Panc1 (cell line): ENCODE results near the gene MAPKAP1. TPM values are rescaled to one million over a fixed set of nuclear protein-coding genes. Genes with fewer than 3 reads are reported as not detected.

Experiments
- ATAC-seq: fragments of 200-7000 bp; cut with Tn5 transposase; 2 replicates; pipeline ENCODE4 v1.9.1; 2020; ENCODE audit warnings: mild to moderate bottlenecking, moderate library complexity
- BruUV-seq: library from RNA; stranded (reverse); fragments of 400-500 nt; replicated peaks from 2 replicates; lab custom pipeline; 2021; lab: Mats Ljungman, UMichigan
- CTCF ChIA-PET: fragments of 300-600 bp; sonication (Branson Sonifier 250); formaldehyde crosslinking; loops from one replicate; lab custom pipeline; 2022; ENCODE audit warnings: antibody characterized with exemption; lab: Charles Lee
- POLR2A ChIA-PET: fragments of 300-600 bp; sonication (Branson Sonifier 250); formaldehyde crosslinking; loops from one replicate; lab custom pipeline; 2022; ENCODE audit warnings: antibody characterized with exemption; lab: Charles Lee
- DNase-seq: peaks from one replicate; pipeline ENCODE4 v3.0.0-alpha.2; 2010; ENCODE audit warnings: low read depth, low spot score
- H3K27ac ChIP-seq: 2 replicates; pipeline ENCODE4 v1.5.1; 2011; ENCODE audit warnings: mild to moderate bottlenecking, low read length, inconsistent platforms
- H3K27me3 ChIP-seq: fragments of 200-500 bp; sonication (Bioruptor generic); 2 replicates; pipeline ENCODE4 v1.6.0; 2014; ENCODE audit warnings: low read length, inconsistent platforms; ENCODE audit not compliant: control insufficient read depth, insufficient read depth
- H3K36me3 ChIP-seq: fragments of 200-500 bp; sonication (Bioruptor generic); 2 replicates; pipeline ENCODE4 v1.5.1; 2014; ENCODE audit warnings: inconsistent platforms, mild to moderate bottlenecking, low read length, moderate library complexity; ENCODE audit not compliant: control insufficient read depth, insufficient read depth
- H3K4me1 ChIP-seq: 2 replicates; pipeline ENCODE4 v1.5.1; 2011; ENCODE audit warnings: inconsistent platforms, mild to moderate bottlenecking, low read length, moderate library complexity; ENCODE audit not compliant: control insufficient read depth, insufficient read depth
- H3K4me3 ChIP-seq, 2 experiments: 2 replicates each; pipeline ENCODE4 v1.5.1; 2011 to 2012; ENCODE audit warnings: low read depth in 2 of 2, low read length in 2 of 2, mild to moderate bottlenecking in 2 of 2, inconsistent platforms in 1 of 2, moderate library complexity in 1 of 2
- H3K9me3 ChIP-seq: fragments of 200-500 bp; sonication (Bioruptor generic); 2 replicates; pipeline ENCODE4 v1.5.1; 2014; ENCODE audit warnings: low read depth, mild to moderate bottlenecking, inconsistent platforms, low read length, moderate library complexity; ENCODE audit not compliant: control insufficient read depth, insufficient read depth
- CTCF ChIP-seq: fragments of 450-650 bp; IDR thresholded peaks from 2 replicates; pipeline ENCODE4 v1.5.1; 2017; ENCODE audit warnings: mild to moderate bottlenecking
- POLR2AphosphoS5 ChIP-seq: IDR thresholded peaks from 2 replicates; pipeline ENCODE4 v1.6.1; 2012; ENCODE audit warnings: mild to moderate bottlenecking, low read depth, low read length, moderate library complexity
- REST ChIP-seq, 2 experiments: IDR thresholded peaks; 2 replicates each; pipeline ENCODE4 v1.6.1; 2011 to 2012; ENCODE audit warnings: low read depth in 2 of 2, control low read depth in 1 of 2, low read length in 1 of 2, mild to moderate bottlenecking in 1 of 2, moderate library complexity in 1 of 2; ENCODE audit not compliant: insufficient read depth in 1 of 2
- SIN3A ChIP-seq: IDR thresholded peaks from 2 replicates; pipeline ENCODE4 v1.6.1; 2012; ENCODE audit warnings: low read depth, mild to moderate bottlenecking, low read length, moderate library complexity, borderline replicate concordance; ENCODE audit not compliant: insufficient read depth
- TCF7L2 ChIP-seq: IDR thresholded peaks from 2 replicates; pipeline ENCODE4 v1.6.1; 2011; ENCODE audit warnings: mild to moderate bottlenecking, low read depth, low read length, inconsistent platforms
- in situ Hi-C: cut with HindIII; loops from 2 replicates; pipeline ENCODE4 v1.10.0; 2016; ENCODE audit warnings: low sequenced_read_pairs, low pct_unique_long_range_greater_than_20kb
- intact Hi-C: fragments of 100-400 bp; cut with micrococcal nuclease; formaldehyde crosslinking; loops from one replicate; pipeline ENCODE4 v1.10.0; 2022; ENCODE audit not compliant: unreplicated experiment
- total RNA-seq: library from RNA; stranded (reverse); gene quantifications from one replicate; pipeline ENCODE4 v1.2.1, GENCODE V29; 2021; ENCODE audit not compliant: unreplicated experiment

MAPKAP1 gene
- total RNA-seq, 1 experiment from 2014 or later: 72.7 TPM

GRCh38 chr9:125749951-125750626 is 43.1 kb upstream of the MAPKAP1 start:
- ATAC-seq (no peak), DNase-seq (no peak)
- H3K4me3 ChIP-seq: peak overlapping the region in 1 of 2 experiments; percentile 64; a peak in 2 of 4 replicates
- POLR2A ChIA-PET: no interaction called here
- TF ChIP-seq REST (IDR thresholded peaks at IDR 0.05; ENCODE audit: insufficient read depth in 1 of 2, low read depth in 2 of 2, low read length in 1 of 2): no peak
- TF ChIP-seq CTCF: no peak
- no peak for TF ChIP-seq SIN3A
- TF ChIP-seq TCF7L2: no peak
- TF ChIP-seq POLR2AphosphoS5: no peak
- no peaks in the 10 kb centered on the region for H3K27me3 ChIP-seq
- intact Hi-C loops (loop anchor here (5.0 kb wide), 1 partner anchor 193 kb away; no protein-coding TSS in a partner anchor), in situ Hi-C loops (no loop called here)
- H3K9me3 ChIP-seq: no peaks in the 10 kb centered on the region
- peaks cover 16% of the 10 kb centered on the region for H3K36me3 ChIP-seq
- BruUV-seq: no TSS peak
- peak overlapping the region; percentile 34; the same call in 1 of the 2 replicates for H3K27ac ChIP-seq
- peaks cover 26% of the 10 kb centered on the region for H3K4me1 ChIP-seq
- CTCF ChIA-PET: no interaction called here

GRCh38 chr9:125749287-125749935 is 42.4 kb upstream of the MAPKAP1 start:
- ATAC-seq (no peak), DNase-seq (no peak)
- Histone ChIP-seq H3K27me3 (no peaks in the 10 kb centered on the region), H3K36me3 (peaks cover 16% of the 10 kb centered on the region), H3K27ac (peak overlapping the region; percentile 44; the same call in 1 of the 2 replicates), H3K4me3 (peak overlapping the region in 1 of 2 experiments; percentile 64; a peak in 3 of 4 replicates), H3K4me1 (peaks cover 26% of the 10 kb centered on the region), H3K9me3 (no peaks in the 10 kb centered on the region)
- in situ Hi-C loops (no loop called here), intact Hi-C loops (loop anchor here (5.0 kb wide), 1 partner anchor 192 kb away; no protein-coding TSS in a partner anchor)
- no peak for TF ChIP-seq SIN3A
- no peak for TF ChIP-seq CTCF
- no peak for TF ChIP-seq TCF7L2
- no peak for TF ChIP-seq REST (IDR thresholded peaks at IDR 0.05; ENCODE audit: insufficient read depth in 1 of 2, low read depth in 2 of 2, low read length in 1 of 2)
- TF ChIP-seq POLR2AphosphoS5: no peak
- POLR2A ChIA-PET: interaction anchor here (0.6 kb wide), 1 partner anchor 671 kb away, joined by 6 read pairs; no protein-coding TSS in a partner anchor
- CTCF ChIA-PET: interaction anchor here (0.6 kb wide), 2 partner anchors 114 to 1023 kb away, joined by 4 to 8 read pairs; no protein-coding TSS in a partner anchor
- BruUV-seq: TSS peak; percentile 77
